Measurements from ENCODE around the gene IKBIP. TPM values are rescaled to one million over a fixed set of nuclear protein-coding genes. Genes with fewer than 3 reads are reported as not detected.

The IKBIP gene
- total and polyA plus RNA-seq, 7 donors: 2.1 to 6.0 (median 3.6) TPM

- 88 to 98% (median 94%) methylated on average over 1 of the region's 1 CpG for WGBS, 3 donors
- ATAC-seq (peak in 1 of 4 donors; percentile 59), DNase-seq (no peak)
- Histone ChIP-seq H3K27me3 (ENCODE audit: insufficient read depth in 3 of 3, low read length in 2 of 3) (no peaks in the 10 kb centered on the region), H3K36me3 (ENCODE audit: insufficient read depth in 1 of 2, low read depth in 1 of 2) (peaks cover 0 to 73% of the 10 kb centered on the region in 2 donors), H3K4me1 (no peaks in the 10 kb centered on the region), H3K27ac (no peak overlapping the region), H3K9me3 (no peaks in the 10 kb centered on the region), H3K4me3 (no peak overlapping the region)
- peak; percentile 63 for TF ChIP-seq CTCF (IDR thresholded peaks at IDR 0.05)
- intact Hi-C loops (cut with DNase I): loop anchor here in 1 of 2 donors (10.0 kb wide), 1 partner anchor 229 kb away; no protein-coding TSS in a partner anchor
Observed at GRCh38 chr12:98653866-98654493, 9.4 kb upstream of the IKBIP start.

- H3K4me3 ChIP-seq: no peak overlapping the region
- H3K4me1 ChIP-seq: peaks cover 15% of the 10 kb centered on the region
- no peak for TF ChIP-seq CTCF (IDR thresholded peaks at IDR 0.05)
- no peak for ATAC-seq
- H3K27me3 ChIP-seq (ENCODE audit: insufficient read depth in 3 of 3, low read length in 2 of 3): no peaks in the 10 kb centered on the region
- H3K27ac ChIP-seq: no peak overlapping the region
- intact Hi-C loops (cut with DNase I): loop anchor here in 1 of 2 donors (10.0 kb wide), 1 partner anchor 227 kb away; no protein-coding TSS in a partner anchor
- peaks cover 0 to 58% of the 10 kb centered on the region in 2 donors for H3K36me3 ChIP-seq (ENCODE audit: insufficient read depth in 1 of 2, low read depth in 1 of 2)
- H3K9me3 ChIP-seq: no peaks in the 10 kb centered on the region
- DNase-seq: no peak
Observed at GRCh38 chr12:98651328-98651727, 6.7 kb upstream of the IKBIP start.

GRCh38 chr12:98646294-98647090 is 1.9 kb upstream of the IKBIP start:
- DNase-seq (no peak), ATAC-seq (no peak)
- H3K27me3 ChIP-seq (ENCODE audit: insufficient read depth in 3 of 3, low read length in 2 of 3): no peaks in the 10 kb centered on the region
- H3K36me3 ChIP-seq (ENCODE audit: insufficient read depth in 1 of 2, low read depth in 1 of 2): peaks cover 0 to 35% of the 10 kb centered on the region in 2 donors
- peak overlapping the region; percentile 74 for H3K4me3 ChIP-seq
- H3K9me3 ChIP-seq: no peaks in the 10 kb centered on the region
- TF ChIP-seq CTCF (IDR thresholded peaks at IDR 0.05): peak; percentile 11
- intact Hi-C loops (cut with DNase I): loop anchor here (5.0 kb wide), 2 partner anchors 54 to 159 kb away; partner anchors contain the start of gene SLC25A3 (in 1 of the 2)
- 12 to 18% (median 13%) methylated on average over 8 of the region's 8 CpGs for WGBS, 3 donors
- H3K27ac ChIP-seq: peak overlapping the region; percentile 74
- peaks cover 17% of the 10 kb centered on the region for H3K4me1 ChIP-seq

GRCh38 chr12:98645572-98646067 is 1.0 kb upstream of the IKBIP start:
- peak overlapping the region; percentile 74 for H3K4me3 ChIP-seq
- 0 to 2% (median 1%) methylated on average over 20 to 24 of the region's 24 CpGs for WGBS, 3 donors
- DNase-seq (no peak), ATAC-seq (peak; percentile 7 to 38 (median 27))
- H3K9me3 ChIP-seq: no peaks in the 10 kb centered on the region
- no peak for TF ChIP-seq CTCF (IDR thresholded peaks at IDR 0.05)
- H3K27ac ChIP-seq: peak overlapping the region; percentile 74
- peaks cover 17% of the 10 kb centered on the region for H3K4me1 ChIP-seq
- intact Hi-C loops (cut with DNase I): loop anchor here (2.0 to 5.0 kb wide), 3 partner anchors 53 to 158 kb away; partner anchors contain the start of gene SLC25A3 (in 2 of the 2)
- peaks cover 0 to 26% of the 10 kb centered on the region in 2 donors for H3K36me3 ChIP-seq (ENCODE audit: insufficient read depth in 1 of 2, low read depth in 1 of 2)
- no peaks in the 10 kb centered on the region for H3K27me3 ChIP-seq (ENCODE audit: insufficient read depth in 3 of 3, low read length in 2 of 3)

Measured in psoas muscle (tissue), 8 donors.